ENCODE results near the gene HCN3. TPM values are rescaled to one million over a fixed set of nuclear protein-coding genes. Genes with fewer than 3 reads are reported as not detected.
"Not testable (repeated sequence)": the region's sequence is repeated elsewhere in the genome, so short reads cannot be mapped to it uniquely, and the experiment has no call there.

The HCN3 gene
- total RNA-seq, result 1.8 TPM
- long read RNA-seq, partial matches to known transcripts, result 2 of 3 reads
- long read RNA-seq, other reads (novel, unspliced or antisense), result 1 of 3 reads

- peak; percentile 98 for DNase-seq (ENCODE audit: missing footprints)
- intact Hi-C loops (cut with DNase I), result loop anchor here (1.0 kb wide), 2 partner anchors 30 to 47 kb away; no protein-coding TSS in a partner anchor
- ATAC-seq, result peak; percentile 91
Measured at GRCh38 chr1:155277070-155277901, at the start of gene HCN3. TSS of gene HCN3 (plus strand) at chr1:155277463. CDS start at chr1:155277591, 128 bp downstream.

GRCh38 chr1:155228096-155228427, 49.2 kb upstream of the HCN3 start:
- intact Hi-C loops (cut with DNase I), result no loop called here
- ATAC-seq, result no peak
- DNase-seq (ENCODE audit: missing footprints), result no peak

GRCh38 chr1:155231302-155231701, 46.0 kb upstream of the HCN3 start:
- DNase-seq (ENCODE audit: missing footprints); intact Hi-C loops (cut with DNase I); ATAC-seq: not testable (repeated sequence)

- ATAC-seq, result not testable (repeated sequence)
Measured at GRCh38 chr1:155232001-155232978, 45.0 kb upstream of the HCN3 start.

GRCh38 chr1:155233502-155233901, 43.8 kb upstream of the HCN3 start:
- DNase-seq (ENCODE audit: missing footprints); intact Hi-C loops (cut with DNase I); ATAC-seq: not testable (repeated sequence)

More at GRCh38 chr1:155232001-155232978, 45.0 kb upstream of the HCN3 start:
- intact Hi-C loops (cut with DNase I); DNase-seq (ENCODE audit: missing footprints): not testable (repeated sequence)

- intact Hi-C loops (cut with DNase I); ATAC-seq; DNase-seq (ENCODE audit: missing footprints): not testable (repeated sequence)
Measured at GRCh38 chr1:155235375-155235774, 41.9 kb upstream of the HCN3 start.

GRCh38 chr1:155236451-155236850, 40.8 kb upstream of the HCN3 start:
- intact Hi-C loops (cut with DNase I), result no loop called here
- ATAC-seq (no peak), DNase-seq (ENCODE audit: missing footprints) (no peak)

- DNase-seq (ENCODE audit: missing footprints), result no peak
- ATAC-seq, result peak; percentile 15
- intact Hi-C loops (cut with DNase I), result loop anchor here (5.0 kb wide), 1 partner anchor 34 kb away; the partner anchor contains the start of genes MTX1 and THBS3
Measured at GRCh38 chr1:155241069-155241679, 36.1 kb upstream of the HCN3 start.

GRCh38 chr1:155241841-155242264, 35.4 kb upstream of the HCN3 start:
- DNase-seq (ENCODE audit: missing footprints) (no peak), ATAC-seq (peak; percentile 1)
- intact Hi-C loops (cut with DNase I), result loop anchor here (5.0 kb wide), 1 partner anchor 35 kb away; the partner anchor contains the start of genes MTX1 and THBS3

GRCh38 chr1:155242805-155243358, 34.4 kb upstream of the HCN3 start:
- intact Hi-C loops (cut with DNase I), result loop anchor here (5.0 kb wide), 1 partner anchor 36 kb away; the partner anchor contains the start of genes MTX1 and THBS3
- ATAC-seq, result no peak

GRCh38 chr1:155244368-155245162, 32.7 kb upstream of the HCN3 start:
- DNase-seq (ENCODE audit: missing footprints) (peak; percentile 98), ATAC-seq (peak; percentile 96)
- intact Hi-C loops (cut with DNase I), result loop anchor here (5.0 kb wide), 1 partner anchor 37 kb away; the partner anchor contains the start of genes MTX1 and THBS3

More at GRCh38 chr1:155242805-155243358, 34.4 kb upstream of the HCN3 start:
- DNase-seq (ENCODE audit: missing footprints), result no peak

GRCh38 chr1:155245163-155245524, 32.1 kb upstream of the HCN3 start:
- DNase-seq (ENCODE audit: missing footprints), result no peak
- ATAC-seq, result no peak
- intact Hi-C loops (cut with DNase I), result no loop called here

GRCh38 chr1:155246796-155247195, 30.5 kb upstream of the HCN3 start:
- intact Hi-C loops (cut with DNase I); DNase-seq (ENCODE audit: missing footprints); ATAC-seq: not testable (repeated sequence)

GRCh38 chr1:155247667-155248553, 29.4 kb upstream of the HCN3 start:
- no peak for ATAC-seq
- intact Hi-C loops (cut with DNase I), result no loop called here
- no peak for DNase-seq (ENCODE audit: missing footprints)

- intact Hi-C loops (cut with DNase I), result loop anchor here (1.0 to 2.0 kb wide), 3 partner anchors 58 to 343 kb away; partner anchors contain the start of gene FDPS
- DNase-seq (ENCODE audit: missing footprints), result no peak
- ATAC-seq, result no peak
Measured at GRCh38 chr1:155250246-155250632, 27.0 kb upstream of the HCN3 start.
